Measurements from ENCODE around the gene AKR1B15. TPM values are rescaled to one million over a fixed set of nuclear protein-coding genes. Genes with fewer than 3 reads are reported as not detected.

AKR1B15 gene
- total and polyA plus RNA-seq, 2 experiments from 2014 or later = not detected

- Mint-ChIP-seq H3K4me1 (no peaks in the 10 kb centered on the region), H3K27ac (no peak overlapping the region), H3K27me3 (ENCODE audit: insufficient read depth, low read depth, poor library complexity) (peaks cover 2% of the 10 kb centered on the region), H3K9me3 (no peaks in the 10 kb centered on the region), H3K36me3 (ENCODE audit: low read depth) (no peaks in the 10 kb centered on the region), H3K4me3 (no peak overlapping the region)
- no peak for ATAC-seq
- no peaks in the 10 kb centered on the region for H3F3A ChIP-seq (replicated peaks; ENCODE audit: low read depth)
- no peak overlapping the region for H3K27ac ChIP-seq (ENCODE audit: low read depth)
- no peak overlapping the region for H2AFZ ChIP-seq
- no peaks in the 10 kb centered on the region for H3K36me3 ChIP-seq (ENCODE audit: insufficient read depth)
- H3K4me3 ChIP-seq = no peak overlapping the region
- DNase-seq (ENCODE audit: low spot score) = no peak
- no peaks in the 10 kb centered on the region for H3K4me1 ChIP-seq (ENCODE audit: insufficient read depth)
- TF ChIP-seq ETS1 (IDR thresholded peaks at IDR 0.05) (no peak), EZH2 (IDR thresholded peaks at IDR 0.05; ENCODE audit: low read depth, unreplicated experiment) (no peak), ZNF331 (CRISPR knock-in tag; IDR thresholded peaks at IDR 0.05; ENCODE audit: low read depth) (no peak), ZNF462 (CRISPR knock-in tag; IDR thresholded peaks at IDR 0.05) (no peak), CTCF (conservative IDR thresholded peaks at IDR 0.05; ENCODE audit: low read depth in 2 of 2) (no peak), REST (IDR thresholded peaks at IDR 0.05; ENCODE audit: unreplicated experiment) (no peak), POLR2AphosphoS5 (IDR thresholded peaks at IDR 0.05; ENCODE audit: low read depth) (no peak), JUNB (IDR thresholded peaks at IDR 0.05; ENCODE audit: unreplicated experiment) (no peak), EZH2phosphoT487 (IDR thresholded peaks at IDR 0.05; ENCODE audit: unreplicated experiment) (no peak), NANOG (IDR thresholded peaks at IDR 0.05; ENCODE audit: borderline replicate concordance) (no peak), CREB1 (CRISPR knock-in tag; IDR thresholded peaks at IDR 0.05; ENCODE audit: low read depth) (no peak), STAT1 (IDR thresholded peaks at IDR 0.05; ENCODE audit: unreplicated experiment) (no peak)
- no peaks in the 10 kb centered on the region for H3K79me2 ChIP-seq (replicated peaks; ENCODE audit: insufficient read depth)
- H3K27me3 ChIP-seq (ENCODE audit: insufficient read depth) = no peaks in the 10 kb centered on the region
- H3K4me2 ChIP-seq = no peak overlapping the region
- no peaks in the 10 kb centered on the region for H4K20me1 ChIP-seq (replicated peaks; ENCODE audit: insufficient read depth)
- H3K9me2 ChIP-seq (ENCODE audit: insufficient read depth) = no peaks in the 10 kb centered on the region
Measured at GRCh38 chr7:134629445-134629844, 80.5 kb downstream of the AKR1B15 start.
